Endothelial cell of umbilical vein (primary cell): ENCODE results near the gene TARBP1. TPM values are rescaled to one million over a fixed set of nuclear protein-coding genes. Genes with fewer than 3 reads are reported as not detected.

ENCODE experiments used
- BruUV-seq: library from RNA; stranded (reverse); fragments of 400-500 nt; replicated peaks from 2 replicates; lab custom pipeline; 2021; lab: Mats Ljungman, UMichigan
- CTCF ChIA-PET: fragments of 300-600, 350-600 bp; sonication (Branson Sonifier 250); formaldehyde crosslinking; loops from one replicate; lab custom pipeline; 2021; ENCODE audit warnings: antibody characterized with exemption, inconsistent platforms; lab: Charles Lee
- POLR2A ChIA-PET: fragments of 300-600, 350-600 bp; sonication (Branson Sonifier 250); formaldehyde crosslinking; loops from one replicate; lab custom pipeline; 2021; ENCODE audit warnings: antibody characterized with exemption, inconsistent platforms; lab: Charles Lee
- DNase-seq: peaks from one replicate; pipeline ENCODE4 v3.0.0-alpha.2; 2011; ENCODE audit warnings: low read depth, low spot score
- FAIRE-seq: peaks from 2 replicates; lab custom pipeline; 2011; peaks lifted over from hg19 to GRCh38; lab: Jason Lieb, UNC
- H2AFZ ChIP-seq: 2 replicates; pipeline ENCODE4 v1.6.0; 2012; ENCODE audit warnings: low read depth, low read length, control low read depth, inconsistent platforms
- H3K27ac ChIP-seq: 2 replicates; pipeline ENCODE4 v1.5.1; 2011; ENCODE audit warnings: low read depth, mild to moderate bottlenecking, control low read depth, low read length, moderate library complexity; ENCODE audit not compliant: insufficient read depth
- H3K27me3 ChIP-seq, 2 experiments: 2 replicates each; pipeline versions ENCODE4 v1.6.0 to v1.6.1; 2011; ENCODE audit warnings: low read length in 2 of 2, mixed read lengths in 1 of 2; ENCODE audit not compliant: control insufficient read depth in 2 of 2, insufficient read depth in 2 of 2
- H3K36me3 ChIP-seq, 2 experiments: 2 replicates in 1 of 2; 3 replicates in 1 of 2; pipeline ENCODE4 v1.5.1; 2011; ENCODE audit warnings: low read length in 2 of 2, mild to moderate bottlenecking in 1 of 2, moderate library complexity in 1 of 2; ENCODE audit not compliant: control insufficient read depth in 2 of 2, insufficient read depth in 2 of 2; ENCODE audit errors: extremely low read depth in 1 of 2
- H3K4me1 ChIP-seq: 3 replicates; pipeline ENCODE4 v1.5.1; 2011; ENCODE audit warnings: mild to moderate bottlenecking, low read length; ENCODE audit not compliant: control insufficient read depth, insufficient read depth; ENCODE audit errors: extremely low read depth
- H3K4me2 ChIP-seq: 2 replicates; pipeline ENCODE4 v1.6.1; 2011; ENCODE audit warnings: low read length, control low read depth, mixed read lengths; ENCODE audit not compliant: insufficient read depth
- H3K4me3 ChIP-seq, 3 experiments: fragments of 200-600 bp in 1 of 3; sonication (generic), shearing (Covaris generic) in 1 of 3; replicated peaks in 1 of 3; 2 replicates each; pipeline ENCODE4 v1.5.1; 2011 to 2016; ENCODE audit warnings: control low read depth in 3 of 3, low read length in 3 of 3, mild to moderate bottlenecking in 2 of 3, inconsistent platforms in 1 of 3, low read depth in 1 of 3, moderate library complexity in 1 of 3; ENCODE audit not compliant: insufficient read depth in 1 of 3
- H3K79me2 ChIP-seq: 2 replicates; pipeline ENCODE4 v1.6.0; 2012; ENCODE audit warnings: low read length, inconsistent platforms; ENCODE audit not compliant: control insufficient read depth, insufficient read depth
- H3K9ac ChIP-seq: replicated peaks from 2 replicates; pipeline ENCODE3; 2011; ENCODE audit warnings: low read length, control low read depth; ENCODE audit not compliant: insufficient read depth; ENCODE audit errors: extremely low read depth
- H3K9me1 ChIP-seq: replicated peaks from 3 replicates; pipeline ENCODE4 v1.6.0; 2011; ENCODE audit warnings: mild to moderate bottlenecking, low read length; ENCODE audit not compliant: control insufficient read depth, insufficient read depth; ENCODE audit errors: extremely low read depth
- H3K9me3 ChIP-seq: replicated peaks from 2 replicates; pipeline ENCODE4 v1.5.1; 2012; ENCODE audit warnings: low read length, inconsistent platforms; ENCODE audit not compliant: control insufficient read depth, insufficient read depth
- H4K20me1 ChIP-seq: replicated peaks from 2 replicates; pipeline ENCODE3; 2011; ENCODE audit warnings: mild to moderate bottlenecking, low read length; ENCODE audit not compliant: control insufficient read depth, insufficient read depth; ENCODE audit errors: extremely low read depth
- EZH2 ChIP-seq: IDR thresholded peaks from 2 replicates; pipeline ENCODE4 v1.6.1; 2012; ENCODE audit warnings: borderline replicate concordance, low read depth, mild to moderate bottlenecking, moderate library complexity, low read length, inconsistent platforms; ENCODE audit not compliant: severe bottlenecking
- FOS ChIP-seq: IDR thresholded peaks from 2 replicates; pipeline ENCODE4 v1.6.1; 2011; ENCODE audit warnings: mild to moderate bottlenecking, low read length, moderate library complexity, borderline replicate concordance; ENCODE audit not compliant: insufficient read depth
- GATA2 ChIP-seq: IDR thresholded peaks from 2 replicates; pipeline ENCODE4 v1.7.0; 2011; ENCODE audit warnings: low read depth, mild to moderate bottlenecking, moderate library complexity, mixed read lengths, low read length; ENCODE audit not compliant: insufficient read length, insufficient read depth
- JUN ChIP-seq: IDR thresholded peaks from 2 replicates; pipeline ENCODE4 v1.6.1; 2011; ENCODE audit warnings: borderline replicate concordance, low read depth; ENCODE audit not compliant: insufficient read length, insufficient read depth
- MYC ChIP-seq: IDR thresholded peaks from one replicate; pipeline ENCODE4 v1.6.1; 2011; ENCODE audit warnings: mild to moderate bottlenecking, low read depth, low read length
- POLR2A ChIP-seq: IDR thresholded peaks from 2 replicates; pipeline ENCODE4 v1.6.1; 2012; ENCODE audit warnings: low read depth, mild to moderate bottlenecking, control low read depth, low read length
- POLR2AphosphoS5 ChIP-seq: IDR thresholded peaks from 2 replicates; pipeline ENCODE4 v1.6.1; 2012; ENCODE audit warnings: low read depth, mild to moderate bottlenecking, control low read depth, low read length, moderate library complexity; ENCODE audit not compliant: insufficient read depth
- dilution Hi-C: fragments of 300-500 bp; cut with MboI; formaldehyde crosslinking; loops from one replicate; pipeline ENCODE4 v1.15.0; 2019; ENCODE audit warnings: low sequenced_read_pairs; ENCODE audit not compliant: extremely low pct_ligation_motif_present
- intact Hi-C: fragments of 100-400 bp; cut with micrococcal nuclease; formaldehyde crosslinking; loops from one replicate; pipeline ENCODE4 v1.10.0; 2022
- polyA plus RNA-seq, 4 experiments: library from polyadenylated mRNA; depleted of rRNA in 3 of 4; stranded (reverse) in 3 of 4; unstranded in 1 of 4; fragments of >200 nt; gene quantifications; 2 replicates each; pipeline versions ENCODE4 v1.2.1 to v1.2.3, GENCODE V29; 2011 to 2012; ENCODE audit warnings: missing spikeins in 1 of 4
- total RNA-seq: library from RNA; stranded (reverse); gene quantifications from 2 replicates; pipeline ENCODE4 v1.2.3, GENCODE V29; 2021
- TF ChIP-seq, protein P1 (sequence below), 2 donors: IDR thresholded peaks; 1 replicate in 1 of 2; 2 replicates in 1 of 2; pipeline ENCODE4 v1.5.1; 2011; ENCODE audit warnings: low read length in 2 of 2, mild to moderate bottlenecking in 2 of 2, moderate library complexity in 2 of 2, control low read depth in 1 of 2, inconsistent platforms in 1 of 2, low read depth in 1 of 2; ENCODE audit not compliant: insufficient read depth in 1 of 2; ENCODE audit errors: extremely low read depth in 1 of 2
- TF ChIP-seq, protein P2 (sequence below): IDR thresholded peaks from 2 replicates; pipeline ENCODE4 v1.6.1; 2011; ENCODE audit not compliant: insufficient read depth, insufficient read length

The TARBP1 gene
- total and polyA plus RNA-seq, 2 donors (not counting 3 experiments of a cell fraction or from before 2014, with no cell fraction given): 17.3 to 23.4 TPM

DNA sequence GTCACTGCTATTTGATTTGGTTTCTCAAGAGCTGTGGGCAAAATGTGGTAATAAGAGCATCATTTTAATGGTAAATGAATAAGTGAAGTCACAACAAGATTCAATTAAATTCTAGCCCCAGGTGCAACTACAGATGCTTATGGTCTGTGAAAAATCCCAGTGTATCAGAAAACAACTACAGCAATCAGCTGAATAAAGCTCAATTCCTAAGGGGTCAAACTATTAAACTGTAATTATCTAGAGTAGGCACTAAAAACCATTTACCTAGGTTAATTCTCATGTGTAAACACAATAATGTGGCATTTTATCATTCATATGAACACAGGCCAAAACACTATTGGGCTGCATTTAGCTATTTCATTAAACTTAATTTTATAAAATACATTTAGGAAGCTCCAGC lies 9.6 kb downstream of the TARBP1 start:
- no TSS peak for BruUV-seq
- Histone ChIP-seq H3K36me3 (peaks cover 0 to 2% of the 10 kb centered on the region in 2 experiments), H3K9me1 (no peaks in the 10 kb centered on the region), H3K4me1 (peaks cover 11% of the 10 kb centered on the region), H3K4me3 (no peak overlapping the region), H3K27me3 (no peaks in the 10 kb centered on the region), H4K20me1 (no peaks in the 10 kb centered on the region), H3K9ac (no peak overlapping the region), H3K79me2 (no peaks in the 10 kb centered on the region), H3K4me2 (no peak overlapping the region), H3K9me3 (no peaks in the 10 kb centered on the region), H3K27ac (no peak overlapping the region), H2AFZ (no peak overlapping the region)
- ChIA-PET CTCF (interaction anchor here (0.5 kb wide), 1 partner anchor 825 kb away, joined by 3 read pairs; no protein-coding TSS in a partner anchor), POLR2A (no interaction called here)
- intact Hi-C loops (no loop called here), dilution Hi-C loops (no loop called here)
- FAIRE-seq: no peak
- no peak for DNase-seq
- TF ChIP-seq MYC: no peak
- no peak for TF ChIP-seq POLR2AphosphoS5
- TF ChIP-seq, protein P1, sequence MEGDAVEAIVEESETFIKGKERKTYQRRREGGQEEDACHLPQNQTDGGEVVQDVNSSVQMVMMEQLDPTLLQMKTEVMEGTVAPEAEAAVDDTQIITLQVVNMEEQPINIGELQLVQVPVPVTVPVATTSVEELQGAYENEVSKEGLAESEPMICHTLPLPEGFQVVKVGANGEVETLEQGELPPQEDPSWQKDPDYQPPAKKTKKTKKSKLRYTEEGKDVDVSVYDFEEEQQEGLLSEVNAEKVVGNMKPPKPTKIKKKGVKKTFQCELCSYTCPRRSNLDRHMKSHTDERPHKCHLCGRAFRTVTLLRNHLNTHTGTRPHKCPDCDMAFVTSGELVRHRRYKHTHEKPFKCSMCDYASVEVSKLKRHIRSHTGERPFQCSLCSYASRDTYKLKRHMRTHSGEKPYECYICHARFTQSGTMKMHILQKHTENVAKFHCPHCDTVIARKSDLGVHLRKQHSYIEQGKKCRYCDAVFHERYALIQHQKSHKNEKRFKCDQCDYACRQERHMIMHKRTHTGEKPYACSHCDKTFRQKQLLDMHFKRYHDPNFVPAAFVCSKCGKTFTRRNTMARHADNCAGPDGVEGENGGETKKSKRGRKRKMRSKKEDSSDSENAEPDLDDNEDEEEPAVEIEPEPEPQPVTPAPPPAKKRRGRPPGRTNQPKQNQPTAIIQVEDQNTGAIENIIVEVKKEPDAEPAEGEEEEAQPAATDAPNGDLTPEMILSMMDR (IDR thresholded peaks at IDR 0.05; ENCODE audit: extremely low read depth in 1 of 2, insufficient read depth in 1 of 2, low read depth in 1 of 2, low read length in 2 of 2): no peak
- TF ChIP-seq JUN: no peak
- no peak for TF ChIP-seq GATA2
- no peak for TF ChIP-seq POLR2A
- TF ChIP-seq EZH2: no peak
- TF ChIP-seq, protein P2, sequence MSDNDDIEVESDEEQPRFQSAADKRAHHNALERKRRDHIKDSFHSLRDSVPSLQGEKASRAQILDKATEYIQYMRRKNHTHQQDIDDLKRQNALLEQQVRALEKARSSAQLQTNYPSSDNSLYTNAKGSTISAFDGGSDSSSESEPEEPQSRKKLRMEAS: no peak
- TF ChIP-seq FOS: no peak
